WERI-Rb-1 (cell line): ENCODE results near the gene RNF214.

Experiments used
- DNase-seq: peaks from one replicate; pipeline ENCODE4 v3.0.0-alpha.2; 2020
- H3K27ac ChIP-seq: fragments of 250-450 bp; sonication (Bioruptor Pico); 2 replicates; pipeline ENCODE4 v1.5.1; 2020; ENCODE audit warnings: mild to moderate bottlenecking, moderate library complexity
- H3K27me3 ChIP-seq: fragments of 250-450 bp; sonication (Bioruptor Pico); 2 replicates; pipeline ENCODE4 v1.5.1; 2021; ENCODE audit warnings: mild to moderate bottlenecking, low read depth, moderate library complexity; ENCODE audit not compliant: insufficient read depth, severe bottlenecking
- H3K36me3 ChIP-seq: fragments of 250-450 bp; sonication (Bioruptor Pico); 2 replicates; pipeline ENCODE4 v1.5.1; 2020; ENCODE audit warnings: mild to moderate bottlenecking, moderate library complexity
- H3K4me3 ChIP-seq: 2 replicates; pipeline ENCODE4 v1.5.1; 2011; ENCODE audit warnings: low read depth, mild to moderate bottlenecking, control low read depth, low read length
- H3K9me3 ChIP-seq: fragments of 250-450 bp; sonication (Bioruptor Pico); 2 replicates; pipeline ENCODE4 v1.5.1; 2021; ENCODE audit warnings: mild to moderate bottlenecking, moderate library complexity; ENCODE audit not compliant: severe bottlenecking
- TF ChIP-seq, protein P1 (sequence below): IDR thresholded peaks from 2 replicates; pipeline ENCODE4 v1.5.1; 2011; ENCODE audit warnings: low read depth, mild to moderate bottlenecking, control low read depth, inconsistent platforms, low read length

Gene RNF214

DNA sequence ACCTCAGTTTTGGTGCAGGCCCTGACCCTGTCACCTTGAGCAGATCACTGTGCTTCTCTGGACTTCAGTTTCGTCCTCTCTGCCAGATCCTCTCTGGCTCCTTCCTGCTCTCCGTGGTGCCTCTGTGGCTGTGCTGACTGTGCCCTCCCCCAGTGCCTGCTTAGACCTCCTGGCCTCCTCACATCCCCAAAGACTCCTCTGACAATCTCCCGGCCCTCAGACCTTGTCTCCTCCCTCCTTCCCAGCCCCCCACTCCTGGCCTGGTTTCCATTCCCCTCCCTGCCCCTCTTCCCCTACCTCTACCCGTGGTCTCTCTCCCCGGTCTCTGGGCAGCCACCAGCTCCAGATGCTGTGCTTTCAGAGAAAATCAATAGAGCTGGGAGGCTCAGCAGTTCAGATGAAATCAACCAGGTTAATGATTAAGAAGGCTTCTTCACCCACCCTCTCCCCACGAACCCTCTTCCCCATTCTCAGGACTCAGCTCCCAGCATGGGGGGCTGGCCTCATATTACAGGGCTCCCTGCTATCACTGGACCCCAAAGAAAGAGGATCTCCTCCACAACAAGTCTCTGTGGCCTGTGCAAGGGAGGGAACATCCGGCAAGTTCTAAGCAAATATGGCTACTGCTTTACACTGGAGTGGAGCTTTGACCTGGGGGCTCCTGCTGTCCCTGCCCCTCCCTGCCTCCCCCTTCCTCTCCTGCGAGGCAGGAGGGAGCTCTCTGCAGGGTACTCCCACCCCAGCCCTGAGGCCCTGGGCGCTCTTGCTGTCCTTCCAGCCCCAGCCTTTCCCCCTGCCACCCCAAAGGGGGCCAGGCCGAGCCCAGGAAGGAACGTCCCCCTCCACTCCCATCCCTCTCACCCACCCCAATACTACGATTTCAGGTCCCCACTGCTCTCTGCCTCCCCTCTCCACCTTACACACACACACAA lies 67.1 kb downstream of the RNF214 start:
- TF ChIP-seq, protein P1, sequence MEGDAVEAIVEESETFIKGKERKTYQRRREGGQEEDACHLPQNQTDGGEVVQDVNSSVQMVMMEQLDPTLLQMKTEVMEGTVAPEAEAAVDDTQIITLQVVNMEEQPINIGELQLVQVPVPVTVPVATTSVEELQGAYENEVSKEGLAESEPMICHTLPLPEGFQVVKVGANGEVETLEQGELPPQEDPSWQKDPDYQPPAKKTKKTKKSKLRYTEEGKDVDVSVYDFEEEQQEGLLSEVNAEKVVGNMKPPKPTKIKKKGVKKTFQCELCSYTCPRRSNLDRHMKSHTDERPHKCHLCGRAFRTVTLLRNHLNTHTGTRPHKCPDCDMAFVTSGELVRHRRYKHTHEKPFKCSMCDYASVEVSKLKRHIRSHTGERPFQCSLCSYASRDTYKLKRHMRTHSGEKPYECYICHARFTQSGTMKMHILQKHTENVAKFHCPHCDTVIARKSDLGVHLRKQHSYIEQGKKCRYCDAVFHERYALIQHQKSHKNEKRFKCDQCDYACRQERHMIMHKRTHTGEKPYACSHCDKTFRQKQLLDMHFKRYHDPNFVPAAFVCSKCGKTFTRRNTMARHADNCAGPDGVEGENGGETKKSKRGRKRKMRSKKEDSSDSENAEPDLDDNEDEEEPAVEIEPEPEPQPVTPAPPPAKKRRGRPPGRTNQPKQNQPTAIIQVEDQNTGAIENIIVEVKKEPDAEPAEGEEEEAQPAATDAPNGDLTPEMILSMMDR = no peak
- Histone ChIP-seq H3K9me3 (no peaks in the 10 kb centered on the region), H3K4me3 (no peak overlapping the region), H3K36me3 (peaks cover 10% of the 10 kb centered on the region; the same call in 1 of the 2 replicates), H3K27me3 (no peaks in the 10 kb centered on the region), H3K27ac (peak overlapping the region; percentile 83)
- DNase-seq = peak; percentile 87

DNA sequence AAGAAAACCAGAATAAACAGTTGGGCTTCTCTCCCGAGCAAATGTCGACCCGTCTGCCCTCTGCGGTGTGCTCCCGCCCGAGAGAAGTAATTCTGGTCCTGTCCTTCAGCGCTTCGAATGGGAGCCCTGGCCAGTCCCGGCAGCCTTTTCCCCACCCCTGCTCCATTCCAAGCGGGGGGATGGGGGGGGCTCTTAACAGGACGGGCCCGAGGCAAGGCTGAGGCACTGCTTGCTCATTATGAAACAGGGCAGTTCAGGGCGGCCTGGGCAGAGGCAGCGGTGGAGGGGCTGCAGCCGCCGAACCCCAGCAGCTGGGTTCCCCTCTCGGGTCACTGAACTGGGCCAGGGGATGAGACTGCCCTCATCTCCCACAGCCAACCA lies 67.8 kb downstream of the RNF214 start:
- no peaks in the 10 kb centered on the region for H3K9me3 ChIP-seq
- peak overlapping the region; percentile 83 for H3K27ac ChIP-seq
- peak; percentile 57 for DNase-seq
- H3K36me3 ChIP-seq = peaks cover 6% of the 10 kb centered on the region; the same call in 1 of the 2 replicates
- H3K4me3 ChIP-seq = no peak overlapping the region
- TF ChIP-seq, protein P1 = no peak
- no peaks in the 10 kb centered on the region for H3K27me3 ChIP-seq

DNA sequence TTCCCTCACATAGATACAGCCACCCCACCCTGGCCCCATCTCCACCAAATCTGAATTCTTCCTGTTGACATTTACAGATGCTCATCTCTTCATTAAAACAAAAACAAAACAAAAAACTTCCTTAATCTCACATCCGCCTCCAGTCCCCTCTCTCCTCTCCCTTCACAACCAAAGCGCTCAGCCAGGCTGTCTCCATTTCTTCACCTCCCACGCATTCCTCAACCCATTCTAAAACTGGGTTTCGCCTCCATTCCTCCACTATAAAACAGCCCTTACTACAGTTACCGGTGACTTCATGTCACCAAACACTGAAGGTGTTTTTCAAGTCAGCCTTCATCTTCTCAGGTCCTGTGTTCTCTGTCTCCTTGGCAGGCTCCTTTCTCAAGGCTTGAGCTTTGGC lies 68.3 kb downstream of the RNF214 start:
- DNase-seq = no peak
- H3K4me3 ChIP-seq = no peak overlapping the region
- no peaks in the 10 kb centered on the region for H3K27me3 ChIP-seq
- H3K36me3 ChIP-seq = peaks cover 3% of the 10 kb centered on the region; the same call in 1 of the 2 replicates
- TF ChIP-seq, protein P1 = no peak
- no peaks in the 10 kb centered on the region for H3K9me3 ChIP-seq
- peak overlapping the region; percentile 83 for H3K27ac ChIP-seq

DNA sequence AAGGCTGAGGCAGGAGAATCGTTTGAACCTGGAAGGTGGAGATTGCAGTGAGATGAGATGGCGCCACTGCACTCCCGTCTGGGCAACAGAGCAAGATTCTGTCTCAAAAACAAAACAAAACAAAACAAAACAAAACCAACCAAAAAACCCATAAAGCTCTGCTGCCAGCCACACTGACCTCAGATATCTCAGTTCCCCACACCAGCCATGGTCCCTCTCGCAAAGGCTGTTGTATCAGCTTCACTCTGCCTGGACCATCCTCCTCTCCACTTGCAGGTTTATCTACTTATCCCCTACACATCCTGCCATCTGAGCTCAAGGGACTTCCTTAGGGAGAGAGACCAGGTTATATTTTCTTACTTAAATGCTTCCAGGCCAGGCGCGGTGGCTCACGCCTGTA lies 69.8 kb downstream of the RNF214 start:
- peaks cover 12% of the 10 kb centered on the region for H3K36me3 ChIP-seq
- H3K4me3 ChIP-seq = no peak overlapping the region
- H3K27me3 ChIP-seq = no peaks in the 10 kb centered on the region
- TF ChIP-seq, protein P1 = no peak
- no peaks in the 10 kb centered on the region for H3K9me3 ChIP-seq
- peak overlapping the region; percentile 42 for H3K27ac ChIP-seq
- no peak for DNase-seq

DNA sequence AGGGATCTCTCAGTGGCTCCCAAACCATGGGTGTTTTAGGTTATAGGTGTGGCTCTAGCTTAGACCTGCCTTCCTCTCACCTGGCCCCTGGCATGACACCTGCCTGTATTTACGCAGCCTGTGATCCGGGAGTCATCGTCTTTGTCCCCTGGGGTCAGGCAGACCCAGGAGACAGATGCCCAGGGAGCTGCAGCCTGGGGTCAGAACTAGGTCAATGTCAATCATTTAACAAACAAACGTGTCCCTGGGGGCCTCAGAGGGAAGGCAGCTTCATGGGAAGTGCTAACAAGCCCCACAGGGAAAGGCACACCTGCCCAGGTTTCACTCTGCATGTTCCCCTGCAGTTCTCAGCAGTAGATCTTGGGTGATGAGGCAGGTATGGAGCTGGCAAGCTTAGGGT lies 70.6 kb downstream of the RNF214 start:
- no peaks in the 10 kb centered on the region for H3K9me3 ChIP-seq
- peak overlapping the region; percentile 55 for H3K27ac ChIP-seq
- TF ChIP-seq, protein P1 = no peak
- H3K4me3 ChIP-seq = no peak overlapping the region
- H3K36me3 ChIP-seq = peaks cover 12% of the 10 kb centered on the region
- H3K27me3 ChIP-seq = no peaks in the 10 kb centered on the region
- no peak for DNase-seq
